Adrenal gland (tissue), 12 donors: ENCODE data around the gene PSIP1. TPM values are rescaled to one million over a fixed set of nuclear protein-coding genes. Genes with fewer than 3 reads are reported as not detected.
"Not testable (repeated sequence)": the region's sequence is repeated elsewhere in the genome, so short reads cannot be mapped to it uniquely, and the experiment has no call there.

Experiments used
- DNase-seq, 7 donors: peaks; one replicate each; pipeline ENCODE4 v3.0.0-alpha.2; 2019 to 2020
- H3K27ac ChIP-seq, 5 donors: fragments of 200-600 bp; sonication (generic) in 4 of 5; 1 replicate in 3 of 5; 2 replicates in 2 of 5; pipeline versions ENCODE4 v1.5.1 to v1.8.0; 2016 to 2020; ENCODE audit warnings: mild to moderate bottlenecking in 1 of 5
- H3K27me3 ChIP-seq: fragments of 200-600 bp; 2 replicates; pipeline ENCODE4 v1.8.0; 2021
- H3K36me3 ChIP-seq, 2 donors: fragments of 200-600 bp; replicated peaks in 1 of 2; 1 replicate in 1 of 2; 2 replicates in 1 of 2; pipeline versions ENCODE4 v1.5.1 to v1.8.0; 2018 to 2022
- H3K4me1 ChIP-seq, 2 donors: fragments of 200-600 bp; replicated peaks in 1 of 2; 1 replicate in 1 of 2; 2 replicates in 1 of 2; pipeline versions ENCODE4 v1.5.1 to v1.8.0; 2018 to 2021
- H3K4me3 ChIP-seq, 4 donors: fragments of 200-600 bp; sonication (generic) in 3 of 4; one replicate each; pipeline ENCODE4 v1.5.1; 2016 to 2018
- H3K9me3 ChIP-seq, 3 donors: fragments of 200-600 bp; sonication (generic) in 1 of 3; replicated peaks in 1 of 3; 1 replicate in 2 of 3; 2 replicates in 1 of 3; pipeline versions ENCODE4 v1.5.1 to v1.8.0; 2016 to 2021
- POLR2A ChIP-seq, 2 donors: fragments of 450-650 bp; IDR thresholded peaks; one replicate each; pipeline ENCODE4 v1.6.1; 2017; ENCODE audit warnings: antibody characterized with exemption in 2 of 2, mild to moderate bottlenecking in 2 of 2, moderate library complexity in 1 of 2
- WGBS, 4 donors: extraction: QIAGEN DNeasy Blood & Tissue Kit in 2 of 4; methylation state at CpG; one replicate each; pipeline versions ENCODE4 v1.1.5 to v1.1.7; 2013 to 2017; 5-methylcytosine and 5-hydroxymethylcytosine counted together
- intact Hi-C, 2 donors: fragments of 100-400 bp; cut with DNase I; formaldehyde crosslinking; loops; one replicate each; pipeline versions ENCODE4 v1.14.1 to v1.15.0; 2022 to 2023
- polyA plus RNA-seq, 3 donors: library from polyadenylated mRNA; stranded (reverse); fragments of 200-250 nt in 2 of 3; fragments of 350-450 nt in 1 of 3; fragmentation: Illumina TruSeq in 1 of 3; extraction: RNeasy Lipid Tissue Mini Kit (QIAGEN cat#74804) in 1 of 3; gene quantifications; one replicate each; pipeline ENCODE4 v1.2.3, GENCODE V29; 2013 to 2014
- total RNA-seq, 9 donors: library from RNA; depleted of rRNA in 4 of 9; stranded (reverse); fragments of >200 nt in 4 of 9; fragments of 120-200 nt in 1 of 9; fragmentation: NEBNext Ultra II Directional in 1 of 9; extraction: Animal tissue kit (Norgen Biotek cat#: 25700) in 1 of 9; gene quantifications; one replicate each; pipeline versions ENCODE4 v1.1.0 to v1.2.4, GENCODE V29; 2013 to 2023
- TF ChIP-seq, protein P1 (sequence below), 6 experiments: fragments of 450-650 bp in 4 of 6; fragments of 200-600 bp in 2 of 6; sonication (generic) in 1 of 6; IDR thresholded peaks; 1 replicate in 5 of 6; 2 replicates in 1 of 6; pipeline versions ENCODE4 v1.5.1 to v1.8.0; 2016 to 2021; ENCODE audit warnings: antibody characterized with exemption in 6 of 6, mild to moderate bottlenecking in 2 of 6, moderate library complexity in 1 of 6
- donor health status: healthy with polysubstance abuse.
- donor health status: Bipolar disorder and iron deficiency.
- donor health status: DM: yes; HTN: yes; CAD: no.
- donor health status: DM: no; HTN: no; CAD: no.
- donor health status: DM: no; HTN: no; CAD: no.
- donor health status: DM: yes; HTN: yes; CAD: no.

PSIP1 gene
- total and polyA plus RNA-seq, 12 donors: 25.0 to 132 (median 40.3) TPM

DNA sequence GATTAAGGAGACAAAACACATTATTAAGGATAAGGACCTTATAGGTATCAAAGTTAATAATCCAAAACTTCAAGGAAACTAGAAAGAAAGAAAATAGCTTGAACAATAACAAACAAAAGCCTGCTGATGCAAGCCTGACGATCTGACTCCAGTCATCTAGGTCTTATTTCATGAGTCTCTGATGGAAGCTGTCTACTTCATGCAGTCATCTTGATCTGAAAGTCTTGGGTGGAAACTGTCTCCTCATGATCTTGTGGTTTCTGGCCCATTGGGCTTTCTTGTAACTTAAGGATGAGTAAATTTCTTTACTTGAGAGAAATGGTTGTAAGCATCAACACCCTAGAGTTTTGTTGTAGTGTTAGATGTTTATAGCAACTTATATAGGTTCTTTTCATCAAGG is 20.6 kb upstream of the PSIP1 start:
- TF ChIP-seq, protein P1, sequence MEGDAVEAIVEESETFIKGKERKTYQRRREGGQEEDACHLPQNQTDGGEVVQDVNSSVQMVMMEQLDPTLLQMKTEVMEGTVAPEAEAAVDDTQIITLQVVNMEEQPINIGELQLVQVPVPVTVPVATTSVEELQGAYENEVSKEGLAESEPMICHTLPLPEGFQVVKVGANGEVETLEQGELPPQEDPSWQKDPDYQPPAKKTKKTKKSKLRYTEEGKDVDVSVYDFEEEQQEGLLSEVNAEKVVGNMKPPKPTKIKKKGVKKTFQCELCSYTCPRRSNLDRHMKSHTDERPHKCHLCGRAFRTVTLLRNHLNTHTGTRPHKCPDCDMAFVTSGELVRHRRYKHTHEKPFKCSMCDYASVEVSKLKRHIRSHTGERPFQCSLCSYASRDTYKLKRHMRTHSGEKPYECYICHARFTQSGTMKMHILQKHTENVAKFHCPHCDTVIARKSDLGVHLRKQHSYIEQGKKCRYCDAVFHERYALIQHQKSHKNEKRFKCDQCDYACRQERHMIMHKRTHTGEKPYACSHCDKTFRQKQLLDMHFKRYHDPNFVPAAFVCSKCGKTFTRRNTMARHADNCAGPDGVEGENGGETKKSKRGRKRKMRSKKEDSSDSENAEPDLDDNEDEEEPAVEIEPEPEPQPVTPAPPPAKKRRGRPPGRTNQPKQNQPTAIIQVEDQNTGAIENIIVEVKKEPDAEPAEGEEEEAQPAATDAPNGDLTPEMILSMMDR (IDR thresholded peaks at IDR 0.05): no peak
- no peak for TF ChIP-seq POLR2A (IDR thresholded peaks at IDR 0.05)

DNA sequence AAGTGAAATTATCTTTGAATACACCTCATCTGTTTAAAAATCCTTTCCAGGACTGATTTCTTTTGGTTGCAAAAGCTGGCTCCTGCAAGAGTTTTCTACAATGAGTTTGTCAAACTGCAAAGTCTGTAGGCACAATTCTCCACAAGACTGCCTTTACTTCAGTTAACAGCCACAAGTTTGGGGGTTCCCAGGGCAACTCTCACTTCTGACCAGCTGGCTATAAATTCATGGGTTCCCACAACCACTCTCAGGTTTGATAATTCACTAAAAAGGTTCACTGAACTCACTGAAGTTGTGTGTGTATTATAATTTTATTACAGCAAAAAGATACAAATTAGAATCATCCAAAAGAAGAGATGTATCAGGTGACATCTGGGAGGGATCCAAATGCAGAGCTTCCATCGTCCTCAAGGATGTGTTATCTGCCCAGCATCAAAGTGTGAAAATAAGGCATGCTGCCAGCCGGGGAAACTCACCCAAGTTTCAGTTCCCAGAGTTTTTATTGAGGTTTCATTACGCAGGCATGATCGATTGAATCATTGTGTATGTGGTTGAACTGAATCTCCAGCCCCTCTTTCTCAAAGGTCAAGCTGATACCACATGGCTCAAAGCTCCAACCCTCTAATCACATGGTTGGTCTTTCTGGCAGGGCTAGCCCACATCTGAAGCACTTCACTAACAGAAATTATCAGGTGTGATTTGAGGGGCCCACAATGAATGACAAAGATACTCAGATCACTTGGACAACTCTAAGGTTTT is 19.0 kb upstream of the PSIP1 start:
- Histone ChIP-seq H3K9me3 (no peaks in the 10 kb centered on the region), H3K27me3 (no peaks in the 10 kb centered on the region), H3K4me3 (no peak overlapping the region), H3K27ac (no peak overlapping the region), H3K4me1 (no peaks in the 10 kb centered on the region), H3K36me3 (no peaks in the 10 kb centered on the region)
- WGBS, 4 donors: 63 to 65% (median 64%) methylated on average over 4 of the region's 4 CpGs
- TF ChIP-seq, protein P1 (IDR thresholded peaks at IDR 0.05): no peak
- TF ChIP-seq POLR2A (IDR thresholded peaks at IDR 0.05): no peak
- DNase-seq: no peak
- intact Hi-C loops: no loop called here

More for the DNA sequence above, 20.6 kb upstream of the PSIP1 start:
- DNase-seq: no peak
- Histone ChIP-seq H3K4me3 (no peak overlapping the region), H3K4me1 (no peaks in the 10 kb centered on the region), H3K27ac (no peak overlapping the region), H3K36me3 (no peaks in the 10 kb centered on the region), H3K27me3 (no peaks in the 10 kb centered on the region), H3K9me3 (no peaks in the 10 kb centered on the region)
- WGBS, 4 donors: 42 to 50% (median 43%) methylated on average over 1 of the region's 1 CpG
- intact Hi-C loops: no loop called here

DNA sequence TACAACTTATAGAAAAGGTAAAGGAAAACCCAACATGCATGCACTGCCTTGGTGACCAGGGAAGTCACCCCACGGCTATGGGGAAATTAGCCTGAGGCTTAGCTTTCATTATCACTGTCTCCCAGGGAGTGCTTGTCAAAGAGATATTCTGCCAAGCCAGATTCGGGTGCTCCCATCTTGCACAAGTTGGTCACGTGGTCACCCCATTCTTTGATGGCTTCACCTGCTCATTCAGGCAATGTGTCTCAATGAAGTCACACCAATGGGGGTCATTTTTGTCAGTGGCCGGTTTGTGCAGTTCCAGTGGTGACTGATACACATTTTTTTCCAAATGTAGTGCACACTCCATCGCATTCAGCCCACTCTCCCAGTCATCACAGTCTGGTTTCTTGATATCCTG is 16.3 kb upstream of the PSIP1 start:
- H3K4me3 ChIP-seq, intact Hi-C loops, H3K36me3 ChIP-seq, H3K9me3 ChIP-seq, DNase-seq, H3K4me1 ChIP-seq, H3K27ac ChIP-seq, H3K27me3 ChIP-seq: not testable (repeated sequence)
- WGBS, 4 donors: 90 to 93% (median 91%) methylated on average over 5 of the region's 5 CpGs

DNA sequence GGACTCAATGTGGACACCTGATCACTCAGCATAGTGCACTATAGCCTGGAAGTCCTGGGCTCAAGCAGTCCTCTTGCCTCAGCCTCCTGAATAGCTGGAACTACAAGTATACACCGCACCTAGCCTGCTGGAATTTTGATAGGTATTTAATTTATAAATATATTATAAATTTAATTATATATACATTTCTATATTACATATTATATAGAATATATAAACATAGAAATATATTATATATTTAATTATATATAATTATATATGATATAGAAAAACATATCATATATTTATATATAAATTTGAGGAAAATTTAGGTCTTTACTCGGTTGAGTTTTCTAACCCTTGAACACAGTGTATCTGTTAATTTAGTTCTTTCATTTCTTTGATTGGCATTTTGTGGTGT is 15.2 kb upstream of the PSIP1 start:
- intact Hi-C loops: no loop called here

DNA sequence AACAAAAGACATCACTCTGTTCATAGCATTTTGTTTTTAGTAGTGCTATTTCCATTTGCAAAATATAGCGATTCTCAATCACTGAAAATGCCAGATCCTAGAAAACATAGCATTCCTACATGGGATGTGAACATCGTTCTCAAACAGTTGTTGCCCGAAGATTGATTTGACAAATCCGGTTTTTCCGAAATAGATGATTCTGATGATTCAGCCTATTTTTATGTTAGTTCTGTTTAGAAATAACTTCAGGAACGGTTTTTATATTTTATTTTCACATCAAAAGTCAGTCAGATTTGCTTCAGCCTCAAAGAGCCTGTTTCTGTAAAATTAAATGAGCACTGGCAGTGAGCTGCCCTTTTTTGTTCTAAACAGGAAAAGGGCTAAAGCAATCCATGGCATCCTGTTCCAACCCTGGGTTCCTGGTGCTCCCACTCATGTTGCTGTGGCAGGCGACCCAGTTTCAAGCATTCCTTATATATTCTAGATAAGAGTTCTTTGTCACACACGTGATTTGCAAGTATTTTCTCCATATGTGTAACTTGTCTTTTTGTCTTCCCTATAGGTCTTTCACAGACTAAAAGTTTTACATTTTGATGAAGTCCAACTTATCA is 14.2 kb upstream of the PSIP1 start:
- 59 to 68% (median 67%) methylated on average over 8 of the region's 8 CpGs for WGBS, 4 donors
- DNase-seq: no peak
- intact Hi-C loops: no loop called here

More for the DNA sequence above, 15.2 kb upstream of the PSIP1 start:
- Histone ChIP-seq H3K9me3 (no peaks in the 10 kb centered on the region), H3K27me3 (no peaks in the 10 kb centered on the region), H3K4me3 (no peak overlapping the region), H3K4me1 (no peaks in the 10 kb centered on the region), H3K27ac (no peak overlapping the region), H3K36me3 (no peaks in the 10 kb centered on the region)
- DNase-seq: no peak
- TF ChIP-seq POLR2A (IDR thresholded peaks at IDR 0.05): no peak
- 69 to 96% (median 92%) methylated on average over 2 of the region's 2 CpGs for WGBS, 4 donors

More for the DNA sequence above, 14.2 kb upstream of the PSIP1 start:
- no peaks in the 10 kb centered on the region for H3K9me3 ChIP-seq
- no peaks in the 10 kb centered on the region for H3K27me3 ChIP-seq
- no peaks in the 10 kb centered on the region for H3K36me3 ChIP-seq
- TF ChIP-seq POLR2A (IDR thresholded peaks at IDR 0.05): no peak
- TF ChIP-seq, protein P1 (IDR thresholded peaks at IDR 0.05): no peak
- no peaks in the 10 kb centered on the region for H3K4me1 ChIP-seq
- no peak overlapping the region for H3K27ac ChIP-seq
- H3K4me3 ChIP-seq: no peak overlapping the region
